Vagina (tissue), 2 donors: Measurements from ENCODE around the gene YWHAB. TPM values are rescaled to one million over a fixed set of nuclear protein-coding genes. Genes with fewer than 3 reads are reported as not detected.
A peak's percentile ranks its signal among the peaks of the same experiment; 100 is the strongest.
"Not testable (repeated sequence)": the region's sequence is repeated elsewhere in the genome, so short reads cannot be mapped to it uniquely, and the experiment has no call there.

Experiments
- DNase-seq, 2 donors: peaks; one replicate each; pipeline ENCODE4 v3.0.0-alpha.2; 2017; ENCODE audit errors: extremely low spot score in 2 of 2
- H3K27ac ChIP-seq: fragments of 200-600 bp; sonication (generic); one replicate; pipeline ENCODE4 v1.5.1; 2019
- H3K27me3 ChIP-seq: fragments of 200-600 bp; sonication (generic); one replicate; pipeline ENCODE4 v1.5.1; 2019
- H3K36me3 ChIP-seq, 2 donors: fragments of 200-600 bp; sonication (generic); one replicate each; pipeline ENCODE4 v1.5.1; 2017 to 2019
- H3K4me1 ChIP-seq: fragments of 200-600 bp; sonication (generic); one replicate; pipeline ENCODE4 v1.5.1; 2019
- H3K4me3 ChIP-seq, 2 donors: fragments of 200-600 bp; sonication (generic); 1 replicate in 1 of 2; 2 replicates in 1 of 2; pipeline ENCODE4 v1.5.1; 2016 to 2019
- H3K9me3 ChIP-seq: fragments of 200-600 bp; sonication (generic); one replicate; pipeline ENCODE4 v1.5.1; 2019
- POLR2A ChIP-seq, 2 donors: fragments of 450-650 bp; IDR thresholded peaks; one replicate each; pipeline ENCODE4 v1.6.1; 2017; ENCODE audit warnings: antibody characterized with exemption in 2 of 2, mild to moderate bottlenecking in 2 of 2, moderate library complexity in 2 of 2
- POLR2AphosphoS5 ChIP-seq, 2 donors: sonication (generic); formaldehyde crosslinking; IDR thresholded peaks; one replicate each; pipeline ENCODE4 v1.9.0; 2017; ENCODE audit warnings: antibody characterized with exemption in 2 of 2, mild to moderate bottlenecking in 2 of 2, low read depth in 1 of 2; ENCODE audit not compliant: insufficient read depth in 1 of 2
- intact Hi-C: fragments of 100-400 bp; cut with DNase I; formaldehyde crosslinking; loops from one replicate; pipeline ENCODE4 v1.15.1; 2023
- total RNA-seq: library from RNA; depleted of rRNA; stranded (reverse); fragments of >200 nt; gene quantifications from one replicate; pipeline ENCODE4 v1.2.3, GENCODE V29; 2016
- TF ChIP-seq, protein P1 (sequence below), 3 experiments: fragments of 450-650 bp in 2 of 3; fragments of 200-600 bp in 1 of 3; sonication (generic) in 1 of 3; IDR thresholded peaks; one replicate each; pipeline ENCODE4 v1.5.1; 2017 to 2019; ENCODE audit warnings: antibody characterized with exemption in 3 of 3, mild to moderate bottlenecking in 2 of 3, moderate library complexity in 2 of 3

Gene YWHAB
- total RNA-seq, 1 donor from 2014 or later = 87.4 TPM

DNA sequence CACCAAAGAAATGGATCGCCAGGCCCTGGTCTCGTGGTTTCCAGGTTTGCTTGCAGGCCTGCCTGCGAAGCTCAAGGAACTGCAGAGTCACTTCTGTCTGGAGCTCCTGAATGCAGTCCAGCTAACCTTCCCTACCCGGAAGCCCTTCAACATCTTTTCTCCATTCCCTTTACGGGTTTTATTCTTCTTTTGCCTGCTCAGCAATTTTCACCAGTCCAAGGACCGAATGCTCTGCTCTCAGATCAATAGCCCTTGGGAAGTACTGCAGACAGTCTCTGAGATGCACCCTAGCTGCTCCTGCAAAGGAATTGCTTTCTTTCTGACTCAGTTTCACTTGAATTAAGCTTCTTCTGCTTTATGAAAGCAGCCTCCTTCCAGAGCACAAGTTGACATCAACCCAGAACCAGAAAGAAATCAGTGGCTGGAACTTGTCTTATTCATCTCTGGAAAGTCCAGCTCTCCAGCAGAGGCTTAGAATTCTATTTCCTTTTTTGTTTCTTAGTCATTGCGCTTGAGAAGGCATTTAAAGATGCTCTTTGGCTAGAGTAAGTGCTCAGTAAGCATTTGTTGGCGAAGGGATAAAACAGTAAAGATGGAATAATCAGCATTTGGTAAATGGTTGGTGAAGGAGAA, 18.7 kb upstream of the YWHAB start:
- Histone ChIP-seq H3K4me3 (no peak overlapping the region), H3K9me3 (no peaks in the 10 kb centered on the region), H3K27me3 (no peaks in the 10 kb centered on the region), H3K27ac (no peak overlapping the region), H3K36me3 (no peaks in the 10 kb centered on the region), H3K4me1 (peaks cover 17% of the 10 kb centered on the region)
- no peak for DNase-seq
- TF ChIP-seq POLR2AphosphoS5 (IDR thresholded peaks at IDR 0.05; ENCODE audit: insufficient read depth in 1 of 2, low read depth in 1 of 2) (no peak), POLR2A (IDR thresholded peaks at IDR 0.05) (no peak)
- TF ChIP-seq, protein P1, sequence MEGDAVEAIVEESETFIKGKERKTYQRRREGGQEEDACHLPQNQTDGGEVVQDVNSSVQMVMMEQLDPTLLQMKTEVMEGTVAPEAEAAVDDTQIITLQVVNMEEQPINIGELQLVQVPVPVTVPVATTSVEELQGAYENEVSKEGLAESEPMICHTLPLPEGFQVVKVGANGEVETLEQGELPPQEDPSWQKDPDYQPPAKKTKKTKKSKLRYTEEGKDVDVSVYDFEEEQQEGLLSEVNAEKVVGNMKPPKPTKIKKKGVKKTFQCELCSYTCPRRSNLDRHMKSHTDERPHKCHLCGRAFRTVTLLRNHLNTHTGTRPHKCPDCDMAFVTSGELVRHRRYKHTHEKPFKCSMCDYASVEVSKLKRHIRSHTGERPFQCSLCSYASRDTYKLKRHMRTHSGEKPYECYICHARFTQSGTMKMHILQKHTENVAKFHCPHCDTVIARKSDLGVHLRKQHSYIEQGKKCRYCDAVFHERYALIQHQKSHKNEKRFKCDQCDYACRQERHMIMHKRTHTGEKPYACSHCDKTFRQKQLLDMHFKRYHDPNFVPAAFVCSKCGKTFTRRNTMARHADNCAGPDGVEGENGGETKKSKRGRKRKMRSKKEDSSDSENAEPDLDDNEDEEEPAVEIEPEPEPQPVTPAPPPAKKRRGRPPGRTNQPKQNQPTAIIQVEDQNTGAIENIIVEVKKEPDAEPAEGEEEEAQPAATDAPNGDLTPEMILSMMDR (IDR thresholded peaks at IDR 0.05) = no peak
- intact Hi-C loops = loop anchor here (2.0 to 10.0 kb wide), 2 partner anchors 120 to 182 kb away; no protein-coding TSS in a partner anchor

DNA sequence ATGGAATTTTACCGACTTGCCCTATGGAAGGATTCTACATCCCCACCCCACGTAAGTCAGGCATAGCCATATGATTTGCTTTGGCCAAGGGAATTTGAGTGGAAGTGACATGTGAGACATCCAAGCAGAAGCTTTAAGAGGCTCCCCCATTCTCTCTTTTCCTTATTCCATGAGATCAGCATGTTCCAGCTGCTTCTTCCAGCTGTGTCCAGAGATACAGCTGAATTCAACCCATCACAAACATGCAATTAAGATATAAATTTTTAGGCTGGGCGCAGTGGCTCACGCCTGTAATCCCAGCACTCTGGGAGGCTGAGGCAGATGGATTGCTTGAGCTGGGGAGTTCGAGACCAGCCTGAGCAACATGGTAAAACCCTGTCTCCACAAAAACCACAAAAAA, 16.0 kb upstream of the YWHAB start:
- H3K4me1 ChIP-seq = peaks cover 12% of the 10 kb centered on the region
- no peak overlapping the region for H3K4me3 ChIP-seq
- TF ChIP-seq POLR2A (IDR thresholded peaks at IDR 0.05) (no peak), POLR2AphosphoS5 (IDR thresholded peaks at IDR 0.05; ENCODE audit: insufficient read depth in 1 of 2, low read depth in 1 of 2) (no peak)
- TF ChIP-seq, protein P1 (IDR thresholded peaks at IDR 0.05) = no peak
- no peak for DNase-seq
- no peak overlapping the region for H3K27ac ChIP-seq
- intact Hi-C loops = loop anchor here (10.0 kb wide), 1 partner anchor 185 kb away; no protein-coding TSS in a partner anchor
- H3K27me3 ChIP-seq = no peaks in the 10 kb centered on the region
- H3K9me3 ChIP-seq = no peaks in the 10 kb centered on the region
- H3K36me3 ChIP-seq = no peaks in the 10 kb centered on the region

DNA sequence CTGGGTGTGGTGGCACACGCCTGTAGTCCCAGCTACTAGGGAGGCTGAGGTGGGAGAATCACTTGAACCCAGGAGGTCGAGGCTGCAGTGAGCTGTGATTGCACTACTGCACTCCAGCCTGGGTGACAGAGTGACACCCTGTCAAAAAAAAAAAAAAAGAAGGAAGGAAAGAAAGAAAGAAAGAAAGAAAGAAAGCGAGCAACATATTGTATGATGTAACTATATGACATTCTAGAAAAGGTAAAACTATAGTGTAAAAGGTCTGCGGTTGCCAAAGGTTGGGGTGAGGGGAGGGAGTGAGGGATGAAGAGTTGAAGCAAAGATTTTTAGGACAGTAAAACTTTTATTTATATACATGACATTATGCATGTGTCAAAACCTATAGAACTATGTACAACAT, 3.1 kb upstream of the YWHAB start:
- H3K9me3 ChIP-seq, intact Hi-C loops, H3K36me3 ChIP-seq, H3K27me3 ChIP-seq, DNase-seq, H3K4me3 ChIP-seq, H3K4me1 ChIP-seq, H3K27ac ChIP-seq: not testable (repeated sequence)

DNA sequence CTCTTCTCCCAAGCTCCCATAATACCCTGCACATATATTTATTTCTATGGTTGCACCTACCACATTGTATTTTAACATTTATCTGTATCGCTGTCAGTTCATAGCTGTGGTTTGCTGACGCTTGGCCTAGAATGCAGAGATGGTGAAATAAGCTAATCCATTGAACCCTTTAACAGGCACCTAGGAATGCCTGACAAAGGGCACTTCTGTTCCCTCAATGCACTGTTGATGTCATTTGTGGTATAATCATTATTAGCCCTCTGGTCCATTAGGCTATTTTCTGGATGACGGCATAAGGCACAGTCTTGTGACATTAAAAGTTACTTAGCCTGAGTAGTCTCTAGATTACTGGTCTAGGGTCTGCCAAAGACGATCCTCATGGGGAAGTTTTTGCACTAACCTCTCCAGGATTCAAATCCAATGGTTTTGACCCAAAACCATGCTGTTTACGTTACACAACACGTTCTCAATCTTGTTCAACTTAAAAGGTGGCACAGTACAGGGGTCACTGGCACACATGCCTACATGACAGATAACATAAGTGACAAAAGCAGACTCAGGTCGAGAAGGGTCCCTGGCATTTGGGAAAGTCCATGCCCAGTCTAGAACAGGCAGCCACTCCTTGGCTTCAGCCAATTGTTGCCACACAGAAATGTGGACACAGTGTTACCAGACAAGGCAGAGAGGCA, 2.1 kb upstream of the YWHAB start:
- H3K36me3 ChIP-seq = no peaks in the 10 kb centered on the region
- no peak overlapping the region for H3K4me3 ChIP-seq
- TF ChIP-seq, protein P1 (IDR thresholded peaks at IDR 0.05) = no peak
- peaks cover 20% of the 10 kb centered on the region for H3K4me1 ChIP-seq
- no peak overlapping the region for H3K27ac ChIP-seq
- intact Hi-C loops = no loop called here
- H3K27me3 ChIP-seq = no peaks in the 10 kb centered on the region
- no peak for DNase-seq
- H3K9me3 ChIP-seq = no peaks in the 10 kb centered on the region

DNA sequence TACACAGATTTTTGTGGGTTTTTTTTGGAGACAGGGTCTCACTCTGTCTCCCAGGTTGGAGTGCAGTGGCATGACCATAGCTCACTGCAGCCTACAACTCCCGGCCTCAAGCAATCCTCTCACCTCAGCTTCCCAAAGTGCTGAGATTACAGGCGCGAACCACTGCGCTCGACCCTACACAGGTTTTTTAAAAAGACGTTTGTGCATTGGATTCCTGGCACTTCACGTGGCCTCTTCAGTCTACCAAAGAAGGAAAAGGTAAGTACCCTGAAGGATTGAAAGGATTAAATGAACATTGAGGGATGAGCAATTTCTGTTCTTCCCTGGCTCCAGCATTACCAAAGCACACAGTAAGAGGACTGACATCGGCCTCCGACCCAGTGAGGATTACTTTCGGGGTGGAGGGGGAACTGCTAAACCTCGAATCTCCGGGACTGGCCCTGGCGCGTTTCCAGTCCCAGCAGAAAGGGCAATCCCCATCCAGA, 556 bp upstream of the YWHAB start:
- TF ChIP-seq POLR2A (IDR thresholded peaks at IDR 0.05) = no peak
- TF ChIP-seq, protein P1 (IDR thresholded peaks at IDR 0.05) = no peak
- no peak for TF ChIP-seq POLR2AphosphoS5 (IDR thresholded peaks at IDR 0.05; ENCODE audit: insufficient read depth in 1 of 2, low read depth in 1 of 2)
- peak overlapping the region; percentile 89 for H3K27ac ChIP-seq
- H3K36me3 ChIP-seq = no peaks in the 10 kb centered on the region
- intact Hi-C loops = no loop called here
- DNase-seq = no peak
- no peaks in the 10 kb centered on the region for H3K9me3 ChIP-seq
- peaks cover 36% of the 10 kb centered on the region for H3K4me1 ChIP-seq
- no peaks in the 10 kb centered on the region for H3K27me3 ChIP-seq
- peak overlapping the region; percentile 95 to 99 for H3K4me3 ChIP-seq
